Cerebellar cortex (tissue), 1 donor: ENCODE data around the gene HES2.
A peak's percentile ranks its signal among the peaks of the same experiment; 100 is the strongest.
"Not testable (repeated sequence)": the region's sequence is repeated elsewhere in the genome, so short reads cannot be mapped to it uniquely, and the experiment has no call there.

Experiments
- DNase-seq: peaks from one replicate; pipeline ENCODE4 v3.0.0-alpha.2; 2015; ENCODE audit warnings: low spot score

HES2 gene, protein sequence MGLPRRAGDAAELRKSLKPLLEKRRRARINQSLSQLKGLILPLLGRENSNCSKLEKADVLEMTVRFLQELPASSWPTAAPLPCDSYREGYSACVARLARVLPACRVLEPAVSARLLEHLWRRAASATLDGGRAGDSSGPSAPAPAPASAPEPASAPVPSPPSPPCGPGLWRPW

DNA sequence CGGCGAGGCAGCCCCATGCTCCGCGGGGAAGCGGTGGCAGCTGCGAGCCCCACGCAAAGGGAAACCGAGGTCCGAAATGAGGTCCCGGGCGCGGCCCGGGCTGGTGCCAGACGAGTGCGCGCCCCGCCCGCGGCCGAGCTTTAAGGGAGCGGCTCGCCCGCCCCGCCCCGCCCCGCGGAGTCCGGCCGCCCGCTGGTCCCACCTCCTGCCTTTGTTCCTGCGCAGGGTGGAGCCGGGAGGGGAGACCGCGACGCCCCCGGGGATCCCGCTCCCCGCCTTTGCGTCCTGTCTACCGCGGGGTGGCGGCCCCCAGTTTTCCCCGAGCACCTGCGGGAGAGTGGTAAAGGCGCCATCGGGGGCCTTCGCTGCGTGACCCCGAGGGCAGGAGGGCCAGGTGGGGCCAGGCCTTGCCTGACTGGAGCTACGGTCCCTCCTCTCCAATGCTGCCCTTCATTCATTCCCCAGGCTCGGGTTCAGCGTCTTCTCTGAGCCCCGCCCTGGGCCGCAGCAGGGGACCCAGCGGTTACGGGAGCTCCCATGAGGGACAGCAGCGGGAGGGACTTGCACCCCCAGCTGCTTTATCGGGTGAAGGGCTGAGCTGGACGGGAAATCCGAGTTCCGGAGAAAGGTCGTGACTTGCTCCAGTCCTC lies at the start of gene HES2:
Gene HES2, minus strand, starts transcription at position 116 of the 650 bp plus-strand sequence. Its CDS starts 99 bp downstream, at position 17.
- no peak for DNase-seq

DNA sequence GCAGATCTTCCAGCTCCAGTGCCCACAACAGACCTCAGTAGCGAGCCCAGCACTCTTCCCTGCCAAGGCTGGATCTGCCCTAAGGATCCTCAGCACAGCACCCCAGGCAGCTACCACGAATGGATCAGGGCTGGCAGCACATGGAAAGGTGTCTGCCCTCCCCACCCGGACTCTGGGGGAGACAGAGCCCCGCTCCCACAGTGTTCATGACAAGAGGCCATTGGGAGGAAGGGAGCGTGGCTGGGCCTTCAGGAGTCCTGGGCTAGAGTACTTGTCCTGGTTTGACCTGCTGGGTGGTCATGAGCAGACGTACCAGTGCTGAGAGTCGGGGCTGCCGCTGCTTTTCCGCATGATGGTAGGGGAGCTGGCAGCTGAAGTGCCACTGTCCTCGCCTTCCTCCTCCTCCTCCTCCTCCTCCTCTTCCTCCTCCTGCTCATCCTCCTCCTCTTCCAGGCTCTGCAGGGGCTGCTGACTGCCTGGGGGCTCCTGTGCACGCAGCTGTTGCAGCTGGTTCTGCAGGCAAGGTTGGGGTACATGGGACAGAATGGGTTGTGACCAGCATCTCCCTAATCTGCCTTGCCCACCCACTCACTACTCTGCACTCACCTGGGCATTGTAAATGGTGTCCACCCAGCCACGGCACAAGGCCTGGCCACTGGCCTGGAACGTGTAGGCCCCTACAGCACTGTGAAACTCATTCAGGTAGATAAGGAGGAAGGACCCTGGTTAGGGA lies 49.2 kb upstream of the HES2 start:
- DNase-seq: no peak

DNA sequence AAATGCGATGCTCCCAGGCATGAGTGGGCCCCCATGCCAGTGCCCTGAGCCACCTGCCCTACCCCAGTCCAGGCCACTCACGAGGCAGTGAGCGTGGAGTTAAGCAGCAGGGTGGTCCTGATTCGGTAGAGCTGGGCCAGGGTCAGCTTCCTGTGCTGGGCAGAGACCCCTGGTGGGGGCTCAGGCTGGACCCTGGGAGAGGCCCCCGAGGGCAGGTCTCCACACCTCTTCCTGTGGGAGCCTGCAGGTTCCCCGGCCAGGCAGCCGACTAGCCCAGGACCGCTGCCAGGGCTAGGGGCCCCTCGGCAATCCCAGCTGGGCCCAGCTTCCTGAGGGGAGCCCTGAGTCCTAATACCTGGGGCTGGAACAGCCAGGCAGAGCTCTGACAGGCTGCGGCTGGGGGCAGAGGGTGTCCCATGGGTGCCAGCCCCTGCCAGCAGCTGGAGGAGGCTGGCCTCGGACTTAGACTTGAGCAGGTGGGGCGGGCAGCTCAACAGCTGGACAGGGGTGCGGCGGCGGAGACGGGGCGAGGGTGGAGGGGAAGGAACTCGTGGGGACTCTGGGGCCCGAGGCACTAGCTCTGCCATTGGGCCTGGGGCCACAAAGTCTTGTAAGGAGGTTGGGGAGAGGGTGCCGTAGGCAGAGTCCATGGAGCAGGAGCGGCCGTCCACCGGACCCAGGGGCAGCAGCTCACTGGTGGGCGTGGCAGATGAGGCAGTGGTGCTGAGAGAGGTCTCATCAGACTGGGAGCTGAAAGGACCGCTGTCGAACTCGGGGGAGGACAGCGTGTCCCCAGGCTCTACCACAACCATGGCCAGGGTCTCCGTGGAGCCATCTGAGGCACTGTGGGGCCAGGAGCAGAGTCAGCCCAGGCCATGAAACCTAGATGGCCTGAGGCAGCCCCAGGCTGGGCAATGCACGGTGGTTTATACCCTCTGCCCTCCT lies 48.3 kb upstream of the HES2 start:
- no peak for DNase-seq

DNA sequence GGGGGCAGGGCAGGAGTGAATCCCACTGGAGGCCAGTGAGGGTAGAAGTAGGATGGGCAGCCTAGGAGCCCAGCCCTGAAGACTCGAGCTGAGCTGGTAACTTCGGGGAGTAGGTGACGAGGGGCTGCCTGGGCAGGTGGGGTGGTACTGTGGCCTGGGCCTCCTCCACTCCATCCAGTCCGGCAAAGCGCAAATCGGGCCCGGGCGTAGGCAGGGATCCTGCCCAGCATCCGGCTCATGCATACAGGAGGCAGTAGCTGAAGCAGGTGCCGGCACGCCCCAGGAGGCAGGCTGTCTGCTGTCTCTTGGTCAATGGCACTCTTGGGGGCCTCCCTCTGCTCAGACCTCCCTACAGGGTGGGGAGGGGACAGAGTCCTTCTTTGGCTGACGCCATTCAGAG lies 47.5 kb upstream of the HES2 start:
- no peak for DNase-seq

DNA sequence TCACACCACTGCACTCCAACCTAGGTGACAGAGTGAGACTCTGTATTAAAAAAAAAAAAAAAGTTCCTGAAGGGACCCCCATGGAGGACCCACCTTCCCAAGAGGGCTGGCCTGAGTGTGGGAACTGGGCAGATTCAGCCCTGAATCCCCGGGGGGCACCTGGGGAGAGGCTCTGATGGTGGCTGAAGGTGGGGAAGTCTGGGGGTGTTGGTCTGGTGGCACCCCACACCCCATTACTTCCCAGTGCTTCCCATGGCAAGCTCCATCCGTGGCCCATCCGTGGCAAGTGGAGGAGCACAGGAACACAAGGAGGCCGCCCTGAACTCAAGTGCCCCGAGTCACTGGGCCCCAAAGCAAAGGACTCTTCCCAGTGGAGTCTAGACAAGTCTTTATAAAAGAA lies 47.0 kb upstream of the HES2 start:
- no peak for DNase-seq

DNA sequence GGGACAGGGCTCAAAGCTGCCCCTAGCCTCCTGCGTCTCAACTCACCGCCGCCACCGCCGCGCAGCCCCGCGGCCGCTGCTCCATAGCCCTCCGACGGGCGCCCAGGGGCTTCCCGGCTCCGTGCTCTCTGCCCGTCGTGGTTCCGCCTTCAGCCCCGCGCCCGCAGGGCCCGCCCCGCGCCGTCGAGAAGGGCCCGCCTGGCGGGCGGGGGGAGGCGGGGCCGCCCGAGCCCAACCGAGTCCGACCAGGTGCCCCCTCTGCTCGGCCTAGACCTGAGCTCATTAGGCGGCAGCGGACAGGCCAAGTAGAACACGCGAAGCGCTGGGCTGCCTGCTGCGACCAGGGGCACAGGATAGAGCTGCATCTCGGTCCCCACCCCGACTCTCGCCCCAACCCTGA lies 46.3 kb upstream of the HES2 start, which contains the start of gene TNFRSF25:
Gene TNFRSF25, minus strand, starts transcription at position 151 of the 400 bp plus-strand sequence. Its CDS starts 66 bp downstream, at position 85.
- DNase-seq: no peak

DNA sequence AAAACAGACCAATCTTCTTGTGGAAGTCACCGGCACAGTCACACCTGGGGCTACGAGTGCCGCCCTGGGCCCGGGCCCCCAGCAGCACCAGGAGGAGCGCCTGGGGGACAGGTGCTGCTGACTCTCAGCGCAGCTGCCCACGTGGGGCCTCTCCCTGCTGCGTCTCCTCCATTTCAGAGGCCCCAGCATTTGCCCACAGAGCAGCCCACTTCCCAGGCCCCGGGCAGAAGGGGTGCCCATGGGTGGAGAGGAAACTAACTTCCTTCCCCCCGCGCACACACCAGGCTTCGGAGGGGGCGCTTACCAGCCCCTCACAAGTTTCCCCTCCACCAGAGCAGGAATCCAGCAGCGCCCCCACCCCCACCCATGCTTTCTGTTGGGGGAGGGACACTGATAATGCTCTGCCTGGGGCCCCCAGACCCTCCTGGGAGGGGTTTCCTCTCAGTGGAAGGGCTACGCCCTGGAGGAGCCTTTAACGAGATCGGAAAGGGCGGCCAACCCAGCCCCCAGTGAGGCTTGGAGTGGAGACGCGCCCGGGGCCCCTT lies 45.8 kb upstream of the HES2 start:
- DNase-seq: no peak

DNA sequence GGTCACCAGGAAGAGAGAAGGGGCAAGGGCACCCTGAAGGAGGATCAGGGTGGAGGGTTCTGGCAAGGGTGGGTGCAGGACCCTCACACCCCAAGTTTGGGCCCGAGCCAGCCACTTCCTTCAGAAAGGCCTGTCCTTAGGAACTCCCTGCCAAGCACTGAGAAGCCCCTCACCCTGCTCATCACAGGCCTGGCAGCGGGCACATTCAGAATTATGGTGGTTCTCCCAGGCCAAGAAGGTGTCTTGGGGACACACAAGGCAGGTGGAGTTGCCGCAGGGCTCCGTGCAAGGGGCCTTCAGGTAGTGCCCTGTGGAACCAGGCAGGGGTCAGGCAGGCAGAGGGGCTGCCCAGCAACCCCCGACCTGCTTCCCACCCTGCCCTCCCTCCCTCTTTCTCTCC lies 45.2 kb upstream of the HES2 start:
- DNase-seq: no peak

DNA sequence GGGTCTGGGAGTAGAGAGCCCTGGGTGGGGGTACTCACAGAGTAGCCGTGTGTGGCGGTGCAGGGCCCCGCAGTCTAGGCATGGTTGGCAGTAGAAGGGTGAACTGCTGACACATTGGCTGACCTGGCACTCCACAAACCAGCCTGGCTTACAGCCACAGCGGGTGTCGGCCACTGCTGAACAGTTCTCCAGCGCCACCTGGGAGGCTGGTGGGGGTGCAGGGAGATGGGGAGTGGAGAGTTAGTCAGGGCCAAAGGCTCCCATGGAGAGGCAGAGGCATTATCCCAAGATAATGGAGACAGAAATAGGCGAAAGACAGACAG lies 44.8 kb upstream of the HES2 start:
- DNase-seq: peak; percentile 68

DNA sequence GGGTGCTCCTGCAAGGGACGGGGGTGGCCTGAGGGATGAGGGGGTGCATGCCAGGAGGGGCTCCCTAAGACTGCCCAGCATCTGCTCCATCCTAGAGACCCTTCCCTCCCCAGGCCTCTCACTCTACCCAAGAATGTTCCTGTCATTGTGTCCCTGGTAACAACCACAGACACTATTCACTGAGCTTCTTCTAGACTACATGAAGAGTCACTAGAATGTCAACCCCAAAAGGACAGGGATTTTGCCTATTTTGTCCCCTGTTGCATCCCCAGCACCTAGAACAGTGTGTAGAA lies 43.3 kb upstream of the HES2 start:
- DNase-seq: no peak

DNA sequence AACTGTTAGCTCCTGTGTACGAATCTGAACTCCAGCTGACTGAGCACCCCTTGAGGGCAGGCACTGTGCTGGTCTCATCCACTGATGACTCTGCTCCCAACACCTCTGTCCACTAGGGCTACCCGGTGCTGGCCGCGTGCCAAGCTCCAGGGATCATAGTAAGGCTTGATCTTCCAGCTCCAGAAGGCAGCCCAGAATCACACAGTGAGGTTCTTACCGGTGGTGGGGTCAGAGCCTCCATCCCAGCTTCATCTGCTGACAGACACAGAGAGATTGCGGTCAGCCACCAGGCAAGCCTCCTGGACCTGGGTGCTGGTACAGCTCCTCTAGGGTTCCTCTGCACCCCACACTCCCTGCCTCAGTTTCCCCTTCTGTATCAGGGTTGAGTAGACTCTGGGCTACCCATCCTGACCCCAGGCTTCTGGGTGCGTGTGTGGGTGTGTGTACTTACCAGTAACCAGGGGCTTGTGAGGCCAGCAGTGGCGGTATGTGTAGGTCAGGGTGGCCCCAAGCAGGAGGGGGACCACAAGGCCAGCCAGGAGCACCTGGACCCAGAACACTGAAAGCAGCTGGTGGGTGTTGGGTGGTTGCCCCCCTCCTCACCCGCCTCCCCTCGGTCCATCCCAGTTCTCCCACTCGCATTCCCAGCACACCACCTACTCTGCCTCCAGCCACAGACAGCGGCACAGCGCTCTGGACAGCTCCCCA lies 42.8 kb upstream of the HES2 start:
- no peak for DNase-seq

DNA sequence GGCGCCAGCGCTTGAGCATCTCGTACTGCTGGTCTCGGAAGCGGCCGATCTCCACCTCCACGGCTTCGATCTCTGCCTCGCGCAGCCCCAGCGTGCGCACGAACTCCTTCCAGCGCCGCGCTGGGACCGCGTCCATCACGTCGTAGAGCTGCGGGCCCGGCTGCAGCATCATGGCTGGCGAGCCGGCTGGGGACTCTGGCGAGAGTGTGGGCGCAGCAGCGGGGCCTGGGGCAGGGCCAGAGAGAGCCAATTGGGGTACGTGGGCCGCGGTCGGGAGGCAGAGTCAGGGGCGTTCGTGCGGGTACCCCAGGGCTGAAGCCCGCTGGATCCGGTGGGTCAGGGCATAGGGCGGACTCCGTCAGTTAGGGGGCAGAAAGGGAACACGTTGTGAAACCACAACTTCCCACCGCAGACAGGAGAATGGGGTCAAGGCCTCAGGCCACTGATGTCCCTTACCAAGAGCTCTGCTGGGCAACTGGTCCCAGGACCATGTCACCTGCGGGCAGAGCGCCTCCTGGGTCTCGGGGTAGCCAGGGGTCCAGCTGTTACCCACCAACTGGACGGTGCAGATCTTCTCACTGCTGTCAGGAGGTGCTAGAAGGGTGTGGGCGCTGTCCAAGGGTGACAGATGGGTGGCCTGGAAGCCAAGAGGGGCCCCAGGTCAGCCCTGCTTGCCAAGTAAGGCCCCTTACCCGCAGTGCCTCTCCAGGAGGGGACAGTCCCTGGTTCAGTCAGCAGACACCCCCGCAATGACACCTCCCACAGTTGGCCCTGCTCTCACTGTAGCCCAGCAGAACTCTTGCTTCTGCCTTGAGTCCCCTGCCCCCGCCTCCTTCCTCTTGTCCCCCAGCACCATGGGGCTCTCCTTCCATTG lies 42.1 kb upstream of the HES2 start:
- DNase-seq: no peak

DNA sequence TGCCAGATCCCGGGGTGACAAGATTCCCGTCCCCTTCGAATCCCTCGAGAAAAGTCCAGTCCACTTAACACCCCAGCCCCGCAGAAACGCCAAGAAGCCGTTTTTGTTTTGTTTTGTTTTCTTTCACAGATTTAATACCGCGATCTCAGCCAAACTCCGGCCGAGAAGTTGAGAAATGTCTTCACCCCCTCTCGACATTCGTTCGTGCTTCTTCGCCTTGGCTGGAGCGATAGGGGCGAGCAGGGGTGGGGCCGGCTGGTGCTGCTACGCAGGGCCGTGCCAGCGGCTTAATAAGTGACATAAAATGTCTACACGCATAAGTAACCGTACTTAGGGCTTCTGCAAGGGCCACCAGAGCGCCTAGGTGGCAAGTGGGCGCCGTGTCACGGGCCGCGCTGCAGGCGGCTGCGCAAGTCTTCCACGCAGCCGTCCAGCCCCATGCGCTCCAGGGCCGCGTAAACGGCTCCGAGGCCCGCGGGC lies 41.4 kb upstream of the HES2 start:
- DNase-seq: no peak

DNA sequence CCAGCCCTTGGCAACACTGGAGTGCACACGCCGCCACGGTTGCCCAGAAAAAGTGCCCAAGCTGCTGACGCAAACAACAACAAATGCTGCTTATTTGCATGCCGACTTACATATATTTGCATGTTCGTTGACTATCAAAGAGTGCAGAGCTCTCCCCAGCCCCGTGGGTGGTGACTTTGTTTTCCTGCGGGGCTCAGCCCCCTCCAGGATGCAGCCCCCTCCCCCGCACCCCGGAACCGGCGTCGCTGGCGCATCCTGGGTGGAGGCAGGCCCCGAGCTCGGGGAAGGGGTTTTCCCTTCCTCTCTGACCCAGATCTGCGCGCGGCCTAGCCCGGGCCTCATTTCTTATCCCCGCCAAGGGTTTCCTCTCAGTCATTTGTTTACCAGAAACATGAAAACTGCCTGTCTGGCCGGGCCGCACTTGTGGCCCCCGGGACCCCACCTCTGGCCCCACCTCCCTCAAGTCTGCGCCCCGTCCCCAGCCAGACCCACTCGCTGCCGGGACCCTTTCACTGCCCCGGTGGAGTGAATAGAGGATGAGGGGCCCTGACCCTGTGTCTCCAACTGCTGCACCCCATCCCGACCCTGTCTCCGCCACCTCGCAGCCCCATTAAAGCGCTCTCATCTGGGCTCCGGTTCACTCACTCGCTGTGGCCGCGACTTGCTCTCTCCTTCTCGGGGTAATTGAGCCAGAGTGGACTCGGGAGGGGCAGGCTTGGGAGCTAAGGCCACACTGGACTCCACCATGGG lies 40.8 kb upstream of the HES2 start:
- no peak for DNase-seq

DNA sequence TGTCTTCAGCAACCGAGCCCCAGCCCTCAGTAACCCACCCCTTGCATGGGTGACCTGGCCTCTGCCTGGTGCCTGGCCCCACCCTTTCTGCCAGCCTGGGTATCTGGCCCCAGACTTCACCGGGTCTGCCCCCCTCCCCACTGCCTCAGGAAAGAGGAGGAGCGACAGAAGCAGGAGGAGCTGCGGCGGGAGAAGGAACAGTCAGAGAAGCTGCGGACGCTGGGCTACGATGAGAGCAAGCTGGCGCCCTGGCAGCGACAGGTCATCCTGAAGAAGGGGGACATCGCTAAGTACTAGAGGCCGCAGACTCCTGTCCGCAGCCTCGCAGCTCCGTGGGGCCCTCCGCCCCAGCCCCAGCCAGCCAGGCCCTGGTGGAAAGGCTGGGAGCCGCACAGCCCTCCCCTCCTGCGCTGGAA lies 40.1 kb upstream of the HES2 start:
- DNase-seq: no peak

DNA sequence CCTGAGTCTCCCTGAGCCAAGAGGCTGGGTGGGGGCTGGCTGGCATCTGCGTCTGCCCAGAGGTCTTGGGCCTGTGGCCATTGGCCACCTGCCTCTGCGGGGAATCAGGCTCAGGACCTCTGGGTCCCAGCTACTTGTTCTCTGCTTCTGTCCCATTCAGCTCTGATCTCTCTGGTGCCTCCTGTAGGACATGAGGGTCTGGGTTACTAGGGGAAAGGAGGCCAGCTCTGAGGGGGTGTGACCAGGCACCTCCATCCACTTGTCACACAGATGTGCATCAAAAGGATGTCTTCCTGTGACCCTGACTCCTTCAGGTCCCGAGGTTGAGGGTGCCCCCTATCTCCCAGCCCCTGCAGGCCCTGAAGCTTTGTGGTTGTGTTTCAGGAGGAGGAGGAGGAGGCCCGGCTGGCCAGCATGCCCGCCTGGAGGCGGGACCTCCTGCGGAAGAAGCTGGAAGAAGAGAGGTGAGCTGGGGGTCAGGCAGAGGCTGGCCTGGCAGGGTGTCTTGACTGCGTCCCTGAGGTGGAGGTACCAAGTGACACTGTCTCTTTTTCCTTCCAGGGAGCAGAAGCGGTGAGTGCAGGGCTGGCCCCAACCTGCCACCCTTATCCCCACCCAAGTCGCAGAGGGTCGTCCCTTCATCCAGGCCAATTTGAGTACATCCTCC lies 37.2 kb upstream of the HES2 start:
- DNase-seq: no peak

DNA sequence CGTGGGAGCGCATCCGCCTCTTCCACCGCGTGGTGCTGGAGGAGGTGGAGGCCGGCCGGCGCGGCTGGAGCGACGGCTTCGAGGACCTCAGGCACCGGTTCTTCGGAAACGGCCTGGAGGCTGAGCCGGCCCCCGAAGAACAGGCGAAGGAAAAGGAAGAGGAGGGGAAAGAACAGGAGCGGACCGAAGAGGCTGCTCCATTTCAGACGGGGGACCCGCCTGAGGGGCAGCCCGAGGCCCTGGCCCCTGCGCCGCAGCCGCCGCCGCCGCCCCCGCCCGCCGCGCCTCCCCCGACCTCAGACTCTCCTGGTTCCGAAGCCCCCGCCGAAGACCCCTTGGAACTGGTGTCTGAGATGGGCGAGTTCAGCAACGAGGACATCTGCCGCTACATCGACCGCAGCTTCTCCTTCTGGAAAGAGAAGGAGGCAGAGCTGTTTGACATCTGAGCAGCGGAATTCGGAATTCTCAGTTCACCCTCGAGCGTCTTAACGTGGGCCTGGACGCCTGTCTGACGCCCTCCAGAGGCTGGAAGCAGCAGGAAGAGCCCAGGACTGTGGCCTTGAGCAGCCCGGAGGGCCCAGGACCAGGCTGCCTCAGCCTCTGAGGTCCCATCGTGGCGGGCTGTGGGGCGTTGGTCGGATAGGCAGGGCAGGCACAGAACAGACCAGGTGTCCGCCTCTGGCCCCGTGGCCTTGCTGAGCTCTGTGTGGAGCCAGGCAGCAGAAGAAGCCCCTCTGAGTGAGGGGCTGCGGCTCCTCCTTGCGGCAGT lies 36.2 kb upstream of the HES2 start:
- not testable (repeated sequence) for DNase-seq
